Measurements from ENCODE around the gene CFAP97D1. TPM values are rescaled to one million over a fixed set of nuclear protein-coding genes. Genes with fewer than 3 reads are reported as not detected.

CFAP97D1 gene
- total RNA-seq, 2 donors from 2014 or later = not detected

DNA sequence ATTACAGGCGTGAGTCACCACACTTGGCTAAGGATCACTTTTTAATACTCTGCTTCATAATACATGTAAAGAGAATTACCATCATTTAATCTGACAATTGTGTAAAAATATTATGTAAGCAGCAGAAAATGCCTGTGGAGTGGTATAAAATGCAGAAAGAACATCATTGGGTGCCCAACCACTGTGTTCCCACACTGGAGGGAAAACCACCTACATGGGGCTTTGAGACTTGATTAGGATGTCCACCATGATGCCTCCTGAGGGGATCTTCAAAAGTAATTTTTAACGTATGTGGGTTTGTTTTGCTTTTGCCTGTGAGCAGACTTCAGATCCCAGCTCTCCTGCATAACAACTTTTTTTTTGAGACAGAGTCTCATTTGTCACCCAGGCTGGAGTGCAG lies 18.8 kb downstream of the CFAP97D1 start:
- no peak for ATAC-seq (replicated peaks)
- Mint-ChIP-seq H3K4me1 (no peaks in the 10 kb centered on the region), H3K27ac (no peak overlapping the region), H3K4me3 (no peak overlapping the region), H3K36me3 (ENCODE audit: low read depth) (no peaks in the 10 kb centered on the region), H3K27me3 (peaks cover 15% of the 10 kb centered on the region), H3K9me3 (no peaks in the 10 kb centered on the region)

DNA sequence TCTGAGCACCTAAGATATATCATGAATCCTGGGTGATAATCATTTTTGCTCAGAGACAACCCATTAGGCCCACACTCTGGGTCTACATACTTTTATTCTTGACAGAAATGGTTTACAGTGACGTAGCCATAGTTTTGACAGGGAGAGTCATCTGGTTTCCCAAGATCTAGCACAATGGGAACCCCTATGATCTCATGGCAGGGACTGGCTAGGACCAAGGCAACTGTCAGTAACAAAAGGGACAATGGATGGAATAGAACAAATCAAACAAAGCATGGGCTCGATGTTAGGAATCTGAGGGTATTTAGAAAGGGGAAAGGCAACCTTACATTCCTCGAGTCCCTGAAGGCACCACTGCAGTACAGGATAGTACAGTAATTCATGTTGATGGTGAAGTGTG lies 20.5 kb downstream of the CFAP97D1 start:
- peaks cover 23% of the 10 kb centered on the region for H3K27me3 Mint-ChIP-seq
- no peak overlapping the region for H3K4me3 Mint-ChIP-seq
- ATAC-seq (replicated peaks) = no peak
- H3K36me3 Mint-ChIP-seq (ENCODE audit: low read depth) = no peaks in the 10 kb centered on the region
- H3K4me1 Mint-ChIP-seq = no peaks in the 10 kb centered on the region
- no peak overlapping the region for H3K27ac Mint-ChIP-seq
- H3K9me3 Mint-ChIP-seq = no peaks in the 10 kb centered on the region

GRCh38 chr17:43801844-43802243 lies 21.6 kb downstream of the CFAP97D1 start:
- Mint-ChIP-seq H3K27ac (no peak overlapping the region), H3K9me3 (no peaks in the 10 kb centered on the region), H3K36me3 (ENCODE audit: low read depth) (no peaks in the 10 kb centered on the region), H3K4me1 (no peaks in the 10 kb centered on the region), H3K27me3 (peaks cover 23% of the 10 kb centered on the region), H3K4me3 (no peak overlapping the region)
- ATAC-seq (replicated peaks) = no peak

GRCh38 chr17:43803758-43804157 lies 23.5 kb downstream of the CFAP97D1 start:
- H3K9me3 Mint-ChIP-seq = no peaks in the 10 kb centered on the region
- peaks cover 20% of the 10 kb centered on the region for H3K27me3 Mint-ChIP-seq
- no peaks in the 10 kb centered on the region for H3K36me3 Mint-ChIP-seq (ENCODE audit: low read depth)
- no peak overlapping the region for H3K27ac Mint-ChIP-seq
- H3K4me1 Mint-ChIP-seq = no peaks in the 10 kb centered on the region
- ATAC-seq (replicated peaks) = no peak
- no peak overlapping the region for H3K4me3 Mint-ChIP-seq

DNA sequence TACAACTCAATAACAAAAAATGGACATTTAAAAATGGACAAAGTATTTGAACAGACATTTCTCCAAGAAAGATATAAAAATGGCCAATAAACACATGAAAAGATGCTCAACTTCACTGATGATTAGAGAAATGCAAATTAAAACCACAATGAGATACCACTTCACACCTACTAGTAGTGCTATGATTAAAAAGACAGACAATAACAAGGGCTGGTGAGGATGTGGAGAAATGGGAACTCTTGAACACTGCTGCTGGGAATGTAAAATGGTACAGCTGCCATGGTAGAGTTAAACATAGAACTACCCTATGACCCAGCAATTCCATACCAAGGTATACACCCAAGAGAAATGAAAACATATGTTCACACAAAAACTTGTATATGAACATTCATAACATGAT lies 24.9 kb downstream of the CFAP97D1 start:
- no peak overlapping the region for H3K27ac Mint-ChIP-seq
- ATAC-seq (replicated peaks) = no peak
- H3K27me3 Mint-ChIP-seq = peaks cover 20% of the 10 kb centered on the region
- no peaks in the 10 kb centered on the region for H3K9me3 Mint-ChIP-seq
- no peaks in the 10 kb centered on the region for H3K4me1 Mint-ChIP-seq
- H3K36me3 Mint-ChIP-seq (ENCODE audit: low read depth) = no peaks in the 10 kb centered on the region
- H3K4me3 Mint-ChIP-seq = no peak overlapping the region

- peaks cover 16% of the 10 kb centered on the region for H3K27me3 Mint-ChIP-seq
- ATAC-seq (replicated peaks) = no peak
- no peaks in the 10 kb centered on the region for H3K4me1 Mint-ChIP-seq
- H3K4me3 Mint-ChIP-seq = no peak overlapping the region
- H3K27ac Mint-ChIP-seq = no peak overlapping the region
- H3K36me3 Mint-ChIP-seq (ENCODE audit: low read depth) = no peaks in the 10 kb centered on the region
- no peaks in the 10 kb centered on the region for H3K9me3 Mint-ChIP-seq
Measured at GRCh38 chr17:43808076-43808475, 27.8 kb downstream of the CFAP97D1 start.

DNA sequence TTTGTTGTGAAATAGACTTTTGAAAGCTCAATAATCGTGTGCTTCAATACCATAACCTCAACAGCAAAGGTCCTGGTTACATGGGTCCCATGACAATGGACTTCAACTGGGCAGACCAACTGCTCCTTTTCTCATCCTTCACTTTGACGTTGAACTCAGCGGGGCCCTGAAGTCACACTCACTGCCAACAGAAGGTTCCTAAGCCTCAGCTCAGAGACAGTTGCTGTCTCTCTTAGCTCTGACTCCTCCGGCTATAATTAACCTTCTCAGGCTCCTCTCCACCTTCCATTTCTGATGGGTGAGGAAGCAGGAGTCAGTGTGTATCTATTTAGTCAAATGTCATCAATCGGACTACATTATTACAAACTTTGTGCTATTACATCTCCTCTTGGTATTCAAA lies 28.9 kb downstream of the CFAP97D1 start:
- Mint-ChIP-seq H3K9me3 (no peaks in the 10 kb centered on the region), H3K27ac (no peak overlapping the region), H3K4me1 (no peaks in the 10 kb centered on the region), H3K4me3 (no peak overlapping the region), H3K27me3 (peaks cover 13% of the 10 kb centered on the region), H3K36me3 (ENCODE audit: low read depth) (no peaks in the 10 kb centered on the region)
- ATAC-seq (replicated peaks) = no peak

DNA sequence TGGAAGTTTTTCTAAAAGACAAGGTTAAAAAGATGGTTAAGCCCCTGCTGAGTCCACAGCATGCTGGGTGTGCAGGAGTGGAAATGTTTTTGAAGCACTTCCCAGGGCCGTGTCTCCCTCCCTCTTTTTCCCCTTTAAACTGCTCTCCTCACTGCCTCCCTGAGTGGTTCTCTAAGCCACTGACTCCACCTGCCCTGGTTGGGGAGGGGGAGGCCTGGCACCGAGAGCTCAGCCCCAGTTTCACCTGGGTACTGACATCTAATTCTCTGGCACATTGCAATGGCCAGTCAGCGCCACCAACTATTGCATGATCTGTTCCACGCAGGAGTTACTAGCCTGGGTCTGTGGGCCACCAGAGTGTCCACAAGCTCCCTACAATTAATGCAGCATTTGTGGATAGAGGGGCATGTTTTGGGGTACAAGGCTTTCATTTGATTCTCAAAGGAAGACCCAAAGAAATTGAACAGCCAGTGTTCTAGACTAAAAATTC lies 30.0 kb downstream of the CFAP97D1 start:
- Mint-ChIP-seq H3K36me3 (ENCODE audit: low read depth) (no peaks in the 10 kb centered on the region), H3K4me1 (no peaks in the 10 kb centered on the region)
- ATAC-seq (replicated peaks) = no peak

DNA sequence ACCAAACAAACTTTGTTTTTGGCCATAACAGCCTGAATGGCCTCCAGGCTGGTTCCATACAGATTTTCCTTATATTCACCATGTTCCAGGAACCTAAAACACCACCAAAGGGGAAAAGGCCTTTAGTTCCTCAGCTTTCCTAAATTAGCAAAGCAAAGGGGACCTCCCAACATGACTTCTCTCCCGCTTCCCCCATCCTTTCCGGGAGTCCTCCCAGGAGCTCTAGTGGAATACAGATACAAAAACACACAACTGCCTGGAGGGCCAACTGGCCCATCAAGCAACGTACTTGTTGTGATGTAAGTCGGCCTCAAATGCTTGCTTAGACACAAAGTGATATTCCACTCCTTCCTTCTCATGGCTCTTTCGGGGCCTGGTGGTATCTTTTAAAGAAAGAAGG lies 30.6 kb downstream of the CFAP97D1 start:
- Mint-ChIP-seq H3K4me3 (no peak overlapping the region), H3K36me3 (ENCODE audit: low read depth) (no peaks in the 10 kb centered on the region), H3K4me1 (no peaks in the 10 kb centered on the region), H3K9me3 (no peaks in the 10 kb centered on the region), H3K27me3 (peaks cover 5% of the 10 kb centered on the region), H3K27ac (no peak overlapping the region)
- no peak for ATAC-seq (replicated peaks)

More for the DNA sequence above, 30.0 kb downstream of the CFAP97D1 start:
- no peaks in the 10 kb centered on the region for H3K9me3 Mint-ChIP-seq
- peaks cover 5% of the 10 kb centered on the region for H3K27me3 Mint-ChIP-seq
- no peak overlapping the region for H3K4me3 Mint-ChIP-seq
- H3K27ac Mint-ChIP-seq = no peak overlapping the region

- H3K27me3 Mint-ChIP-seq = peaks cover 5% of the 10 kb centered on the region
- H3K4me1 Mint-ChIP-seq = no peaks in the 10 kb centered on the region
- H3K4me3 Mint-ChIP-seq = no peak overlapping the region
- no peaks in the 10 kb centered on the region for H3K9me3 Mint-ChIP-seq
- no peak for ATAC-seq (replicated peaks)
- no peaks in the 10 kb centered on the region for H3K36me3 Mint-ChIP-seq (ENCODE audit: low read depth)
- H3K27ac Mint-ChIP-seq = no peak overlapping the region
Measured at GRCh38 chr17:43812396-43813265, 32.4 kb downstream of the CFAP97D1 start.

- Mint-ChIP-seq H3K27me3 (peaks cover 5% of the 10 kb centered on the region), H3K4me1 (no peaks in the 10 kb centered on the region), H3K36me3 (ENCODE audit: low read depth) (no peaks in the 10 kb centered on the region)
Measured at GRCh38 chr17:43813386-43813785, 33.2 kb downstream of the CFAP97D1 start.

GRCh38 chr17:43814026-43814425 lies 33.8 kb downstream of the CFAP97D1 start:
- Mint-ChIP-seq H3K4me1 (no peaks in the 10 kb centered on the region), H3K27ac (no peak overlapping the region), H3K4me3 (no peak overlapping the region), H3K9me3 (no peaks in the 10 kb centered on the region), H3K27me3 (peaks cover 5% of the 10 kb centered on the region), H3K36me3 (ENCODE audit: low read depth) (no peaks in the 10 kb centered on the region)
- no peak for ATAC-seq (replicated peaks)

More at GRCh38 chr17:43813386-43813785, 33.2 kb downstream of the CFAP97D1 start:
- Mint-ChIP-seq H3K27ac (no peak overlapping the region), H3K4me3 (no peak overlapping the region), H3K9me3 (no peaks in the 10 kb centered on the region)
- no peak for ATAC-seq (replicated peaks)

GRCh38 chr17:43814714-43815113 lies 34.5 kb downstream of the CFAP97D1 start:
- no peak for ATAC-seq (replicated peaks)
- Mint-ChIP-seq H3K27me3 (peaks cover 5% of the 10 kb centered on the region), H3K9me3 (no peaks in the 10 kb centered on the region), H3K36me3 (ENCODE audit: low read depth) (no peaks in the 10 kb centered on the region), H3K4me1 (no peaks in the 10 kb centered on the region), H3K27ac (no peak overlapping the region), H3K4me3 (no peak overlapping the region)

DNA sequence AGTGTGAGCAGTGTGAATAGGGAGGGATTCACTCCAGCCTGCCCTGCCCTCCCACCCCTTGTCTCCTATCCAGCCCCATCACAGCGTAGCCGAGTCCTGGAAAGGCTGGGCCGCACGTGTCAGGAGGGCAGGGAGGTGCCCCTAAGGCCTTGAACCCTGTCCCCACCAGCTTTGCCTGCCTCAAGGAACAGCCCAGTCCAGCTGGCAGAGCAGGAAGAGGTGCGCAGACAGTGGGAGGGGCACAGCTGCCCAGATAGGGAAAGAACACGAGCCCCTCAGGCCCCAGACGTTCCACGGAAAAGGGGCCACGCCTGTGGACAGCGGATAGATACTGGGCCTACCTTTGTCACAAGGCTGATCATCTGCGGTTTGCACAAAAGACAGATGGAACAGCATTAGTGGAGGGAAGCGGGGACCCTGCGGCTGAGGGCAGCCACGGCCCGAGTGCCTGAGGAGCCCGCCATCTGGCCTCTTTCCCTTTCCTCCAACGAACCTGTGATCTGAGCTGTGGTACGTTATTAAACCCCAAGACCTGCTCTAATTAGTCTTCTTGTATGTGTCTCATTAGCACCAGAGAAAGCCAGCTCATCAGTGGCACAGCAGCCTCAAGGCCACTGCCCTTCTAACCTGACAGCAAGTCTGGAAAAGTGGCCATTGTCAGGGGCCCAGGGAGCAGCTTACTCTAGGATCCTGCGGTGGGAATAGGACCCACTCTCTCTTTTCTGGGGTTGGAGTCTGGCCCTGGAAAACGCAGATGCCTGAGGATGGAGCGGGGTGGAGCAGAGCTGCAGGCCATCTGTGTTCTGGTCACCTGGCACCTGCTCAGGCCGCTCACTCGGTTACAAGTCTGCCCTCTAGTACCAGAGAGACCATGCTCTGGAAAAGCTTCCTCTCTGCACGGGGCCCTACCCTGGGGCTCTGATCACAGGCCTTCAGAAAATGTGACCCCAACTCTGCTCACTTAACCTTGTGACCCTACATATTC lies 36.4 kb downstream of the CFAP97D1 start:
- Mint-ChIP-seq H3K27me3 (peaks cover 5% of the 10 kb centered on the region), H3K9me3 (no peaks in the 10 kb centered on the region), H3K4me1 (no peaks in the 10 kb centered on the region), H3K36me3 (ENCODE audit: low read depth) (no peaks in the 10 kb centered on the region), H3K4me3 (no peak overlapping the region), H3K27ac (no peak overlapping the region)
- no peak for ATAC-seq (replicated peaks)
